GM23338 (cell line): Measurements from ENCODE around the gene TSHZ2.

Source experiments
- CREB1 ChIP-seq: fragments of 250-450 bp; sonication (Bioruptor Pico); IDR thresholded peaks from 2 replicates; pipeline ENCODE4 v1.5.0; 2020; ENCODE audit warnings: low read depth, mild to moderate bottlenecking, moderate library complexity
- ETS1 ChIP-seq: IDR thresholded peaks from 2 replicates; pipeline ENCODE4 v1.6.1; 2016; ENCODE audit warnings: antibody characterized with exemption
- EZH2 ChIP-seq: fragments of 200-600 bp; sonication (generic); IDR thresholded peaks from one replicate; pipeline ENCODE4 v1.8.0; 2017; ENCODE audit warnings: antibody characterized with exemption, mild to moderate bottlenecking, low read depth; ENCODE audit not compliant: unreplicated experiment
- EZH2phosphoT487 ChIP-seq: fragments of 200-600 bp; sonication (generic); IDR thresholded peaks from one replicate; pipeline ENCODE4 v1.8.1; 2018; ENCODE audit warnings: antibody characterized with exemption; ENCODE audit not compliant: unreplicated experiment
- POLR2AphosphoS5 ChIP-seq: IDR thresholded peaks from 2 replicates; pipeline ENCODE4 v1.6.1; 2016; ENCODE audit warnings: antibody characterized with exemption, low read depth
- REST ChIP-seq: IDR thresholded peaks from one replicate; pipeline ENCODE4 v1.6.1; 2018; ENCODE audit warnings: antibody characterized with exemption; ENCODE audit not compliant: unreplicated experiment
- STAT1 ChIP-seq: IDR thresholded peaks from one replicate; pipeline ENCODE4 v1.6.1; 2016; ENCODE audit warnings: antibody characterized with exemption; ENCODE audit not compliant: unreplicated experiment
- TF ChIP-seq, protein P1 (sequence below), 2 experiments: fragments of 200-600 bp in 1 of 2; sonication (generic) in 1 of 2; conservative IDR thresholded peaks; 2 replicates each; pipeline versions ENCODE4 v1.5.1 to v1.6.1; 2016 to 2017; ENCODE audit warnings: antibody characterized with exemption in 2 of 2, low read depth in 2 of 2, mild to moderate bottlenecking in 2 of 2, moderate library complexity in 1 of 2

DNA sequence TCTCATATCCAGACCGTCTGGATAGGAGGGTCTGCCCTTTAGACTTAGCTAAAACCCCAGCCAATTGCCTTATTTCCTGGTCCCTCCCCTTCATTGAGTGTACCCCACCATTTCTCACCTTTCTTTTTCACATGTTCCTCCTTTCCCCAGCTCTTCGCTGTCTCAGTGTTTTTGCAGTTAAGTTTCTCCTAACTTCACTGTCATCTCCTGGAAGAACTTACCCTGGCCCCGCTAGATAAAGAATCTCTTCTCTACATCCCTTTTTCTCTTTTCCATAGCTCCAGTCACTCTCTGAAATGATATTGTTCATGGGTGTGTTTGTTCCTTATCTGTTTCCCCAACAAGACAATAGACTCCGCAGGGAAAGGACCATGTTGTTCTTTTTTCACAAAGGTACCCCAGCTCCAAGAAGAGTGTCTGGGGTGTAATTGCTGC is 208.8 kb downstream of the TSHZ2 start:
- TF ChIP-seq, protein P1, sequence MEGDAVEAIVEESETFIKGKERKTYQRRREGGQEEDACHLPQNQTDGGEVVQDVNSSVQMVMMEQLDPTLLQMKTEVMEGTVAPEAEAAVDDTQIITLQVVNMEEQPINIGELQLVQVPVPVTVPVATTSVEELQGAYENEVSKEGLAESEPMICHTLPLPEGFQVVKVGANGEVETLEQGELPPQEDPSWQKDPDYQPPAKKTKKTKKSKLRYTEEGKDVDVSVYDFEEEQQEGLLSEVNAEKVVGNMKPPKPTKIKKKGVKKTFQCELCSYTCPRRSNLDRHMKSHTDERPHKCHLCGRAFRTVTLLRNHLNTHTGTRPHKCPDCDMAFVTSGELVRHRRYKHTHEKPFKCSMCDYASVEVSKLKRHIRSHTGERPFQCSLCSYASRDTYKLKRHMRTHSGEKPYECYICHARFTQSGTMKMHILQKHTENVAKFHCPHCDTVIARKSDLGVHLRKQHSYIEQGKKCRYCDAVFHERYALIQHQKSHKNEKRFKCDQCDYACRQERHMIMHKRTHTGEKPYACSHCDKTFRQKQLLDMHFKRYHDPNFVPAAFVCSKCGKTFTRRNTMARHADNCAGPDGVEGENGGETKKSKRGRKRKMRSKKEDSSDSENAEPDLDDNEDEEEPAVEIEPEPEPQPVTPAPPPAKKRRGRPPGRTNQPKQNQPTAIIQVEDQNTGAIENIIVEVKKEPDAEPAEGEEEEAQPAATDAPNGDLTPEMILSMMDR (conservative IDR thresholded peaks at IDR 0.05; ENCODE audit: low read depth in 2 of 2), result no peak
- TF ChIP-seq REST (no peak), EZH2phosphoT487 (no peak), CREB1 (CRISPR knock-in tag) (no peak), STAT1 (no peak), POLR2AphosphoS5 (no peak), EZH2 (no peak), ETS1 (no peak)
